GM23338 (cell line): ENCODE measurements around the gene NFKBIZ.
A peak's percentile ranks its signal among the peaks of the same experiment; 100 is the strongest.

Experiments used
- CREB1 ChIP-seq: fragments of 250-450 bp; sonication (Bioruptor Pico); IDR thresholded peaks from 2 replicates; pipeline ENCODE4 v1.5.0; 2020; ENCODE audit warnings: low read depth, mild to moderate bottlenecking, moderate library complexity
- CTCF ChIP-seq, 2 experiments: fragments of 200-600 bp in 1 of 2; sonication (generic) in 1 of 2; conservative IDR thresholded peaks; 2 replicates each; pipeline versions ENCODE4 v1.5.1 to v1.6.1; 2016 to 2017; ENCODE audit warnings: antibody characterized with exemption in 2 of 2, low read depth in 2 of 2, mild to moderate bottlenecking in 2 of 2, moderate library complexity in 1 of 2
- EZH2 ChIP-seq: fragments of 200-600 bp; sonication (generic); IDR thresholded peaks from one replicate; pipeline ENCODE4 v1.8.0; 2017; ENCODE audit warnings: antibody characterized with exemption, mild to moderate bottlenecking, low read depth; ENCODE audit not compliant: unreplicated experiment
- EZH2phosphoT487 ChIP-seq: fragments of 200-600 bp; sonication (generic); IDR thresholded peaks from one replicate; pipeline ENCODE4 v1.8.1; 2018; ENCODE audit warnings: antibody characterized with exemption; ENCODE audit not compliant: unreplicated experiment
- POLR2AphosphoS5 ChIP-seq: IDR thresholded peaks from 2 replicates; pipeline ENCODE4 v1.6.1; 2016; ENCODE audit warnings: antibody characterized with exemption, low read depth
- REST ChIP-seq: IDR thresholded peaks from one replicate; pipeline ENCODE4 v1.6.1; 2018; ENCODE audit warnings: antibody characterized with exemption; ENCODE audit not compliant: unreplicated experiment
- ZNF331 ChIP-seq: fragments of 250-450 bp; sonication (Bioruptor Pico); IDR thresholded peaks from 2 replicates; pipeline ENCODE4 v1.5.0; 2020; ENCODE audit warnings: low read depth, mild to moderate bottlenecking, moderate library complexity
- ZNF462 ChIP-seq: fragments of 250-450 bp; sonication (Bioruptor Pico); IDR thresholded peaks from 2 replicates; pipeline ENCODE4 v1.5.0; 2020; ENCODE audit warnings: mild to moderate bottlenecking, moderate library complexity

- TF ChIP-seq CTCF (conservative IDR thresholded peaks at IDR 0.05; ENCODE audit: low read depth in 2 of 2) = peak in 1 of 2 experiments; percentile 7; a peak in 1 of 4 replicates
- no peak for TF ChIP-seq POLR2AphosphoS5
- TF ChIP-seq ZNF331 (CRISPR knock-in tag) = no peak
- no peak for TF ChIP-seq EZH2
- no peak for TF ChIP-seq CREB1 (CRISPR knock-in tag)
- no peak for TF ChIP-seq EZH2phosphoT487
- TF ChIP-seq REST = no peak
- no peak for TF ChIP-seq ZNF462 (CRISPR knock-in tag)
These were observed 466 bp downstream of the NFKBIZ start for GRCh38 chr3:101849714-101850245.
